Activated T-cell treated with anti-CD3 and anti-CD28 coated beads, Interleukin-2, amount 50 U/mL, for 4 hours (primary cell): ENCODE measurements around the gene PCDHGA6. TPM values are rescaled to one million over a fixed set of nuclear protein-coding genes. Genes with fewer than 3 reads are reported as not detected.
A peak's percentile ranks its signal among the peaks of the same experiment; 100 is the strongest.

Source experiments
- ATAC-seq, 2 donors: fragments of 200-7000 bp; cut with Tn5 transposase; one replicate each; pipeline ENCODE4 v1.10.0; 2021
- DNase-seq: peaks from one replicate; pipeline ENCODE4 v3.0.0-alpha.2; 2020
- H3K27me3 Mint-ChIP-seq: one replicate; pipeline ENCODE4 v1.8.0; 2021; ENCODE audit warnings: low read depth, mixed read lengths
- H3K36me3 Mint-ChIP-seq: one replicate; pipeline ENCODE4 v1.8.0; 2022; ENCODE audit warnings: mixed read lengths; ENCODE audit not compliant: insufficient read depth
- H3K4me1 Mint-ChIP-seq: one replicate; pipeline ENCODE4 v1.8.0; 2021; ENCODE audit warnings: low read depth, mixed read lengths
- H3K4me3 Mint-ChIP-seq: one replicate; pipeline ENCODE4 v1.8.0; 2021; ENCODE audit warnings: mild to moderate bottlenecking, moderate library complexity, mixed read lengths
- H3K9me3 Mint-ChIP-seq: one replicate; pipeline ENCODE4 v1.8.0; 2021; ENCODE audit warnings: mixed read lengths
- total RNA-seq, 3 donors: library from RNA; stranded (reverse); gene quantifications; one replicate each; pipeline ENCODE4 v1.2.1, GENCODE V29; 2021

Gene PCDHGA6
- total RNA-seq, 3 donors from 2014 or later = 0.13 to 0.27 (median 0.18) TPM

DNA sequence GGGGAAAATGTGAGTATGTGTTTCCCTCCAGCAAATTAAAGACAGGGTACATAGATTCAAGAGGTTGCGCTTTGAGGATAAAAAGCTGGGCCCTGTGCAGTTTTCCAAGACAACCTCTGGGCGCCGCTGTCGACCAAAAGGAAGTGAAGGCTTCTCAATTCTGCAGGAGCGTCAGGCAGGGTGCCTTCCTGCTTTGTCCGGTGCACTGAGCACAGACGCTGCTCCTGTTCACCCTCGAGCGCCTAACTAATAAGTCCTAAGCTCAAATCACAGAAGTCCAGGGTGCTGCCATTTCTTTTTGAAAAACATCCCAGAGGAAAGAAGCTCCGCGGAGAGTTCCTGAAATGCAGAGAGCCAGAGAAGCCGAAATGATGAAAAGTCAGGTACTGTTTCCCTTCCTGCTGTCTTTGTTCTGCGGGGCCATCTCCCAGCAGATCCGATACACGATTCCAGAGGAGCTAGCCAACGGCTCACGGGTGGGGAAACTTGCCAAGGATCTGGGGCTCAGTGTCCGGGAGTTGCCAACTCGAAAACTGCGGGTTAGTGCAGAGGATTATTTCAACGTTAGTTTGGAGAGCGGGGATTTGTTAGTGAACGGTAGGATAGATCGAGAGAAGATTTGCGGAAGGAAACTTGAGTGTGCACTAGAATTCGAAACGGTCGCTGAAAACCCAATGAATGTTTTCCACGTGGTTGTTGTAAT, 23.6 kb upstream of the PCDHGA6 start, which contains the start of gene PCDHGB1:
PCDHGB1 (plus strand) TSS at position 183 of the 703 bp plus-strand sequence; CDS start at position 345, 162 bp downstream.
- H3K27me3 Mint-ChIP-seq = peaks cover 71% of the 10 kb centered on the region
- H3K9me3 Mint-ChIP-seq = peaks cover 27% of the 10 kb centered on the region
- peaks cover 4% of the 10 kb centered on the region for H3K36me3 Mint-ChIP-seq
- DNase-seq = no peak
- H3K4me1 Mint-ChIP-seq = no peaks in the 10 kb centered on the region
- ATAC-seq = no peak
- peak within 1 kb of the TSS; percentile 64 for H3K4me3 Mint-ChIP-seq

DNA sequence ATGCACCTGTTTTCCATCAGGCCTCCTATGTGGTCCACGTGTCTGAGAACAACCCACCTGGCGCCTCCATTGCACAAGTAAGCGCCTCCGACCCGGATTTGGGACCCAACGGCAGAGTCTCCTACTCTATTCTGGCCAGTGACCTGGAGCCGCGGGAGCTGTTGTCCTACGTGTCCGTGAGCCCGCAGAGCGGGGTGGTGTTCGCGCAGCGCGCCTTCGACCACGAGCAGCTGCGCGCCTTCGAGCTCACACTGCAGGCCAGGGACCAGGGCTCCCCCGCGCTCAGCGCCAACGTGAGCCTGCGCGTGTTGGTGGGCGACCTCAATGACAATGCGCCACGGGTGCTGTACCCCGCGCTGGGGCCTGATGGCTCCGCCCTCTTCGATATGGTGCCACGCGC, 22.1 kb upstream of the PCDHGA6 start:
- H3K4me1 Mint-ChIP-seq = no peaks in the 10 kb centered on the region
- H3K27me3 Mint-ChIP-seq = peaks cover 75% of the 10 kb centered on the region
- ATAC-seq (no peak), DNase-seq (no peak)
- no peak overlapping the region for H3K4me3 Mint-ChIP-seq
- H3K36me3 Mint-ChIP-seq = peaks cover 2% of the 10 kb centered on the region
- H3K9me3 Mint-ChIP-seq = peaks cover 16% of the 10 kb centered on the region

DNA sequence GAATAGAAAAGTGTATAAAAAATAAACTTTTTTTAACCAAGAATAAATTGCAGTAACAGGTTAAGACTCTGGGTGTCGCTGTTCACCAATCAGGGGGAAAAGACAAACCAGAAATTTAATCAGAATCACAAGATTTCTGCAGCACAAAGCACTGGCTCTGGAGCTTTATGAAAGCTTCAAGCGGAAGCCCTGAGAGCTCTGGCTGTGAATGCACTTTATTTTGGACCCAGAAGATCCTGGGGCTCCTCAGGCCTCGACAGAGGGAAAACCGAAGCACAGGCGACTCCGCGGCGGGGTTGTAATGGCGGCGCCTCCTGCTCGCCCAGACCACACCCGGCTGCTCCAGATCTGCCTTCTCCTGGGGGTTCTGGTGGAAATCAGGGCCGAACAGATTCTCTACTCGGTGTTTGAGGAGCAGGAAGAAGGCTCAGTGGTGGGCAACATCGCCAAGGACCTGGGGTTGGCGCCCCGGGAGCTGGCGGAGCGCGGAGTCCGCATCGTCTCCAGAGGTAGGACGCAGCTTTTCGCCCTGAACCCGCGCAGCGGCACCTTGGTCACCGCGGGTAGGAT, 18.7 kb upstream of the PCDHGA6 start, which contains the start of gene PCDHGA4:
PCDHGA4 (plus strand) TSS at position 122 of the 570 bp plus-strand sequence; CDS start at position 209, 87 bp downstream.
- Mint-ChIP-seq H3K9me3 (peaks cover 24% of the 10 kb centered on the region), H3K4me3 (peak within 1 kb of the TSS; percentile 45), H3K27me3 (peaks cover 74% of the 10 kb centered on the region), H3K4me1 (no peaks in the 10 kb centered on the region), H3K36me3 (peaks cover 2% of the 10 kb centered on the region)
- ATAC-seq (no peak), DNase-seq (no peak)

DNA sequence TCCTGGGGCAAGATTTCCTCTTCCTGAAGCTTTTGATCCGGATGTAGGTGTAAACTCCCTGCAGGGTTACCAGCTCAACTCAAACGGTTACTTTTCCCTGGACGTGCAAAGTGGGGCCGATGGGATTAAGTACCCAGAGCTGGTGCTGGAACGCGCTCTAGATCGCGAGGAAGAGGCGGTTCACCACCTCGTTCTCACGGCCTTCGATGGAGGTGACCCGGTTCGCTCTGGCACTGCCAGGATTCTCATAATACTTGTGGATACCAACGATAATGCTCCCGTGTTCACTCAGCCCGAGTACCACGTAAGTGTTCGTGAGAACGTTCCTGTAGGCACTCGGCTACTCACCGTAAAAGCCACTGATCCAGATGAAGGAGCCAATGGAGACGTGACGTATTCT, 18.1 kb upstream of the PCDHGA6 start:
- peaks cover 73% of the 10 kb centered on the region for H3K27me3 Mint-ChIP-seq
- peaks cover 3% of the 10 kb centered on the region for H3K36me3 Mint-ChIP-seq
- no peaks in the 10 kb centered on the region for H3K4me1 Mint-ChIP-seq
- ATAC-seq = no peak
- no peak for DNase-seq
- H3K4me3 Mint-ChIP-seq = no peak overlapping the region
- peaks cover 25% of the 10 kb centered on the region for H3K9me3 Mint-ChIP-seq

DNA sequence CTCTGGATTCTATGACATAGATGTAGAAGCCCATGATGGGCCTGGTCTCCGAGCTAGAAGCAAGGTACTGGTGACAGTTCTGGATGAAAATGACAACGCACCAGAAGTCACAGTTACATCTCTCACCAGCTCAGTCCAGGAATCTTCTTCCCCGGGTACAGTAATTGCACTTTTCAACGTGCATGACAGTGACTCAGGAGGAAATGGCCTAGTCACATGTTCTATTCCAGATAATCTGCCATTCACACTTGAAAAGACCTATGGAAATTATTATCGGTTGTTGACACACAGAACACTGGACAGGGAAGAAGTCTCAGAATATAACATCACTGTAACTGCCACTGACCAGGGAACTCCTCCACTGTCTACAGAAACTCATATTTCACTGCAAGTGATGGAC, 17.6 kb upstream of the PCDHGA6 start:
- Mint-ChIP-seq H3K27me3 (peaks cover 73% of the 10 kb centered on the region), H3K4me1 (no peaks in the 10 kb centered on the region), H3K9me3 (peaks cover 30% of the 10 kb centered on the region), H3K36me3 (peaks cover 3% of the 10 kb centered on the region), H3K4me3 (no peak overlapping the region)
- ATAC-seq (no peak), DNase-seq (no peak)

DNA sequence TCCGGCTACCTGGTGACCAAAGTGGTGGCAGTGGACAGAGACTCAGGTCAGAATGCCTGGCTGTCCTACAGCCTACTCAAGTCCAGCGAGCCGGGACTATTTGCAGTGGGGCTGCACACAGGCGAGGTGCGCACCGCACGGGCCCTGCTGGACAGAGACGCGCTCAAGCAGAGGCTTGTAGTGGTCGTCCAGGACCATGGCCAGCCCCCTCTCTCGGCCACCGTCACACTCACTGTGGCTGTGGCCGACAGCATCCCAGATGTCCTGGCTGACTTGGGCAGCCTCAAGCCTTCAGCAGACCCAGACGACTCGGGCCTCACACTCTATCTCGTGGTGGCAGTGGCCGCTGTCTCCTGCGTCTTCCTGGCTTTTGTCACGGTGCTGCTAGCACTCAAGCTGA, 16.7 kb upstream of the PCDHGA6 start:
- DNase-seq (no peak), ATAC-seq (no peak)
- H3K9me3 Mint-ChIP-seq = peaks cover 31% of the 10 kb centered on the region
- H3K4me1 Mint-ChIP-seq = no peaks in the 10 kb centered on the region
- peaks cover 74% of the 10 kb centered on the region for H3K27me3 Mint-ChIP-seq
- H3K4me3 Mint-ChIP-seq = no peak overlapping the region
- peaks cover 3% of the 10 kb centered on the region for H3K36me3 Mint-ChIP-seq

DNA sequence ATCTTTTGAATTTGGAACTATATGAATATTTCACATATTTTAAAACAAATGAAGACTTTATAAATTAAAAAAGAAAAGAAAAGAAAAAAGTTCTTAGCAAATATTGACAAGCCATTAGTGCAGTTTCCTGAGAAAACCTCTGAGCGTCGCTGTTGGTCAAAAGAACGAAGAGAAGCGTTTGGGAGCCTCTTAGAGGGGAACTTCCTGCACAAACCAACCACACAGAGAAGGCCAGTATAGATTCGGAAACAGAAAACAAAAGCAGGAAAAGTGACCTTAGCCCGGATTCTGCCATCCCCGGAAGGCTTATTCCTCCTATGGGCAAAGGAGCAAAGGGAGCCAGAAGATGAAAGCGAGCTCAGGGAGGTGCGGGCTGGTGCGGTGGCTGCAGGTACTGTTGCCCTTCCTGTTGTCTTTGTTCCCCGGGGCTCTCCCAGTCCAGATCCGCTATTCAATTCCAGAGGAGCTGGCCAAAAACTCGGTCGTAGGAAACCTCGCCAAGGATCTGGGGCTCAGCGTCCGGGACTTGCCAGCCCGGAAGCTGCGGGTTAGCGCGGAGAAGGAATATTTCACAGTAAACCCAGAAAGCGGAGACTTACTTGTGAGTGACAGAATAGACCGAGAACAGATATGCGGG, 13.8 kb upstream of the PCDHGA6 start, which contains the start of gene PCDHGB2:
PCDHGB2 (plus strand) TSS at position 205 of the 637 bp plus-strand sequence; CDS start at position 347, 142 bp downstream.
- Mint-ChIP-seq H3K27me3 (peaks cover 85% of the 10 kb centered on the region), H3K36me3 (peaks cover 3% of the 10 kb centered on the region), H3K4me3 (peak within 1 kb of the TSS; percentile 80), H3K9me3 (peaks cover 34% of the 10 kb centered on the region), H3K4me1 (no peaks in the 10 kb centered on the region)
- DNase-seq (no peak), ATAC-seq (no peak)

DNA sequence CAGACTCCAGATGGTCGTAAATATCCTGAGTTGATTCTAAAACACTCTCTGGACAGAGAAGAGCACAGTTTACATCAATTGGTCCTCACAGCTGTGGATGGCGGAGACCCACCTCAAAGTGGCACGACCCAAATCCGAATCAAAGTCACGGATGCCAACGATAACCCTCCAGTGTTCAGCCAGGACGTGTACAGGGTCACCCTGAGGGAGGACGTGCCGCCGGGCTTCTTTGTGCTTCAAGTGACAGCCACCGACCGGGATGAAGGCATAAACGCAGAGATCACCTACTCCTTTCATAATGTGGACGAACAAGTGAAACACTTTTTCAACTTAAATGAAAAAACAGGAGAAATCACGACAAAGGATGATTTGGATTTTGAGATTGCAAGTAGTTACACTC, 13.0 kb upstream of the PCDHGA6 start:
- H3K36me3 Mint-ChIP-seq = peaks cover 3% of the 10 kb centered on the region

DNA sequence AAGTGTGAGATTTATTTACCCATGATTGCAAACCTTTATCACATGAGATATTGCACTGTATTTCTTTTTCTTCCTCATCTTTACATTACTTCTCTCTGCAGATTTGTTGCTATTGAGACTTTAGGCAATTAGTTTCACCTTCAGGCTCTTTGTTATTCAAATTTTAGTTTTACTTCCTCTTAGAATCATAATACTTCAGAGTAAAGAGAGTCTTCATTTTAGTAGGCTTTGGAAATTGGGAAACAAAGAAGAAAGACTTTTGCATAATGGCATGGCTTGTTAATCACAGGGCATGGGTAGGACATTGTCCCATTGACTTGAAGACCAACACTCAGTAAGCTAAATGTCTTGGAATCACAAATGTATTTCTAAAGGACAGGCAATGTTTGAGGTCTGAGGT, 11.0 kb upstream of the PCDHGA6 start:
- H3K36me3 Mint-ChIP-seq = peaks cover 3% of the 10 kb centered on the region

More for the DNA sequence above, 13.0 kb upstream of the PCDHGA6 start:
- Mint-ChIP-seq H3K9me3 (peaks cover 42% of the 10 kb centered on the region), H3K27me3 (peaks cover 86% of the 10 kb centered on the region), H3K4me3 (no peak overlapping the region), H3K4me1 (no peaks in the 10 kb centered on the region)
- ATAC-seq (no peak), DNase-seq (no peak)

DNA sequence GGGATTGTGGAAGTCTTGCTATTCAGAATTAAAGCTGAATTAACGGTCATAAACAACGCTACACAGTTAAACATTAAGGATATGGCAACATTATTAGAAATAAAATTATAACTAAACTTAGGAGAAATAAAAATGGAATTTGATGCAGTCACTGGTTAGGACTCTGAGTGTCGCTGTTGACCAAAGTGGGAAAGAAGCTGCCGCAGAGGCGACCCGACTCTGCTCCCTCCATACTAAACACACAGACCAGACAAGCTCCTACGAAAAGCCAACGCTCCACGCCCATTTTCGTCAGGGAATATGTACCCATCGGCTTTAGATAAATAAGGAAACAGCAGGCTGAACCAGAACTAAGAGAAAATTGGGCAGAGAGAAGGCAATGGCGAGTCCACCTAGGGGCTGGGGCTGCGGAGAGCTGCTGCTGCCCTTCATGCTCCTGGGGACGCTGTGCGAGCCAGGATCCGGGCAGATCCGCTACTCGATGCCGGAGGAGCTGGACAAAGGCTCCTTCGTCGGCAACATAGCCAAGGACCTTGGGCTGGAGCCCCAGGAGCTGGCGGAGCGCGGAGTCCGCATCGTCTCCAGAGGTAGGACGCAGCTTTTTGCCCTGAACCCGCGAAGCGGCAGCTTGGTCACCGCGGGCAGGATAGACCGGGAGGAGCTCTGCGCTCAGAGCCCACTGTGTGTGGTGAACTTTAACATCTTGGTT, 9.6 kb upstream of the PCDHGA6 start, which contains the start of gene PCDHGA5:
PCDHGA5 (plus strand) TSS at position 211 of the 709 bp plus-strand sequence; CDS start at position 380, 169 bp downstream.
- Mint-ChIP-seq H3K4me1 (no peaks in the 10 kb centered on the region), H3K36me3 (peaks cover 3% of the 10 kb centered on the region), H3K27me3 (peaks cover 84% of the 10 kb centered on the region), H3K9me3 (peaks cover 38% of the 10 kb centered on the region), H3K4me3 (no peak within 1 kb of the TSS)
- DNase-seq (no peak), ATAC-seq (no peak)

More for the DNA sequence above, 11.0 kb upstream of the PCDHGA6 start:
- no peak for ATAC-seq
- no peak for DNase-seq
- no peak overlapping the region for H3K4me3 Mint-ChIP-seq
- no peaks in the 10 kb centered on the region for H3K4me1 Mint-ChIP-seq
- peaks cover 44% of the 10 kb centered on the region for H3K9me3 Mint-ChIP-seq
- peaks cover 83% of the 10 kb centered on the region for H3K27me3 Mint-ChIP-seq

DNA sequence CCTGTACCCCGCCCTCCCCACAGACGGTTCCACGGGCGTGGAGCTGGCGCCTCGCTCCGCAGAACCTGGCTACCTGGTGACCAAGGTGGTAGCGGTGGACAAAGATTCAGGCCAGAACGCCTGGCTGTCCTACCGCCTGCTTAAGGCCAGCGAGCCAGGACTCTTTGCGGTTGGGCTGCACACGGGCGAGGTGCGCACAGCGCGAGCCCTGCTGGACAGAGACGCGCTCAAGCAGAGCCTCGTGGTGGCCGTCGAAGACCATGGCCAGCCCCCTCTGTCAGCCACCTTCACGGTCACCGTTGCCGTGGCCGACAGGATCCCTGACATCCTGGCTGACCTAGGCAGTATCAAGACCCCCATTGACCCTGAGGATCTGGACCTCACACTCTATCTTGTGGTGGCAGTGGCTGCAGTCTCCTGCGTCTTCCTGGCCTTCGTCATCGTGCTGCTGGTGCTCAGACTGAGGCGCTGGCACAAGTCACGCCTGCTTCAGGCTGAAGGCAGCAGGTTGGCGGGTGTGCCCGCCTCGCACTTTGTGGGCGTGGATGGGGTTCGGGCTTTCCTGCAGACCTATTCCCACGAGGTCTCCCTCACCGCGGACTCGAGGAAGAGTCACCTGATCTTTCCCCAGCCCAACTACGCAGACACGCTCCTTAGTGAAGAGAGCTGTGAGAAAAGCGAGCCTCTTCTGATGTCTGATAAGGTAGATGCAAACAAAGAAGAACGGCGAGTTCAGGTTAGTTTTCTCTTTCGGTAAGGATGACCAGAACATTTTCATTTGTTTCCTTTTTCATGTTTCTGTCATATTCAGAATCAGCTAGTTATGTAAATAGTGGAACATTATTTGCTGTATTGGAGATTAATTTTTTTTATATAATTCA, 7.4 kb upstream of the PCDHGA6 start:
- no peak overlapping the region for H3K4me3 Mint-ChIP-seq
- DNase-seq (no peak), ATAC-seq (no peak)
- peaks cover 85% of the 10 kb centered on the region for H3K27me3 Mint-ChIP-seq
- peaks cover 27% of the 10 kb centered on the region for H3K9me3 Mint-ChIP-seq
- peaks cover 2% of the 10 kb centered on the region for H3K4me1 Mint-ChIP-seq
- H3K36me3 Mint-ChIP-seq = peaks cover 2% of the 10 kb centered on the region

DNA sequence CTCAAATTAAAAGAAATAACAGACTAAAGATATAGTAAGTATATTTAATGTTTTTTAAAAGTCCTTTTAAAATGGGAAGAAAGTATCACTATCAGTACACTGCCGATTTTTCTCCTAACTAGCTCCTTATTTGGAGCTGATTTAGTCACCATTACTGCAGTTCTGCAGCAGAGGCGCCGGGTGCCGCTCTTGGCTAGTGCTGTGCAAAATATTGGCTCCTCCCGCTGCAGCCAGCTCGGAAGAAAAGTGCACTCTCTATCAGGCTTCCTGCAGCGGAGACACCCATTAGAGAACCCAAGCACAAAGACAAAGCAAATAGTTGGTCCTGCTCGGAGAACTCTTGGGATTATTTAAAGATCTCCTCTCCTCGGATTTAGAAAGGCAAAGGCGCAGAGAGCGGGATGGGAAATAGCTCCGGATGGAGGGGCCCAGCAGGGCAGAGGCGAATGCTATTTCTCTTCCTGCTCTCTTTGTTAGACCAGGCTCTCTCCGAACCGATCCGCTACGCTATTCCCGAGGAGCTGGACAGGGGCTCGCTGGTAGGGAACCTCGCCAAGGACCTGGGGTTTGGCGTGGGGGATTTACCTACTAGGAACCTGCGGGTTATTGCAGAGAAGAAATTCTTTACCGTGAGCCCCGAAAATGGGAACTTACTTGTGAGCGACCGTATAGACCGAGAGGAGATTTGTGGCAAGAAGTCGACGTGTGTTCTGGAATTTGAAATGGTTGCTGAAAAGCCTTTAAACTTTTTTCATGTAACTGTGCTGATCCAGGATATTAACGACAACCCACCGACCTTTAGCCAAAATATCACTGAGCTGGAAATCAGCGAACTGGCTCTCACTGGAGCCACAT, 3.5 kb upstream of the PCDHGA6 start, which contains the start of gene PCDHGB3:
PCDHGB3 (plus strand) TSS at position 249 of the 855 bp plus-strand sequence; CDS start at position 402, 153 bp downstream.
- Mint-ChIP-seq H3K27me3 (peaks cover 86% of the 10 kb centered on the region), H3K36me3 (peaks cover 2% of the 10 kb centered on the region), H3K9me3 (peaks cover 26% of the 10 kb centered on the region), H3K4me3 (peak within 1 kb of the TSS; percentile 77), H3K4me1 (peaks cover 2% of the 10 kb centered on the region)
- ATAC-seq (peak; percentile 73 to 80), DNase-seq (no peak)
